Activated CD4-positive, alpha-beta T cell treated with anti-CD3 and anti-CD28 coated beads for 48 hours (primary cell): ENCODE measurements around the gene ENPP1.
"Not testable (repeated sequence)": the region's sequence is repeated elsewhere in the genome, so short reads cannot be mapped to it uniquely, and the experiment has no call there.

Experiments used
- DNase-seq: peaks from one replicate; pipeline ENCODE4 v3.0.0-alpha.2; 2020

Gene ENPP1

GRCh38 chr6:131885237-131885636 is 77.4 kb downstream of the ENPP1 start:
- no peak for DNase-seq

- DNase-seq: no peak
Observed at GRCh38 chr6:131886517-131886916, 78.7 kb downstream of the ENPP1 start.

DNA sequence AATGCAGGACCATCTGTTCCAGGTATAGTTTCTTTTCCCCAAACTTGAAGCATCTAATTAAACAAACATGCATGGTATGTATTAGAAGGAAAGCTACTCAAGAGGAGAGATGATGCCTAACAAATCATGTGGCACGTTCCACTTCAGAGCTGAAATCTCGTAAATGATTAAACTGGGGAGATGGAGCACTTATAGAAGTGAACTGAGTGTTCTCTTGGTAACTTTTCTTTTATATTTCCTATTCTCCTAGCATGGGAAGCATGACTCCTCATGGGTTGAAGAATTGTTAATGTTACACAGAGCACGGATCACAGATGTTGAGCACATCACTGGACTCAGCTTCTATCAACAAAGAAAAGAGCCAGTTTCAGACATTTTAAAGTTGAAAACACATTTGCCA is 82.3 kb downstream of the ENPP1 start:
- DNase-seq: no peak

DNA sequence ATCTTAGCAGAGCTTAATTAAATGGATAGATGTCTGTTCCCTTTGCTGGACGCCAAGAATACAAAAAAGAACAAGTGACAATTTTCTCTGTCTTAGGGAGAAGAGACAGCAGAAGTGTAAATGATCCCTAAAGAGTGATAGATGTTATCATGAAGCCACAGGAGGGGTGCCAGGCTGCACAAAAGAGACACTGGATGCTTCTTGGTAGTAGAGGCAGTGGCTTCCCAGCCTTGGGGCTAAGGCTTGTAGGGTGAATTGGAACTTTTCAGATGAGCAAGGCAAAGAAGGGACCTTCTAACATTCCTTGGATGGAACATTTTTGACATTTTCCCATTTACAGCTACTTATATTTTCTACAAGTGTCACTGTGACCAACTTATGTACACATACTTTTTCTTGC is 85.4 kb downstream of the ENPP1 start:
- no peak for DNase-seq

DNA sequence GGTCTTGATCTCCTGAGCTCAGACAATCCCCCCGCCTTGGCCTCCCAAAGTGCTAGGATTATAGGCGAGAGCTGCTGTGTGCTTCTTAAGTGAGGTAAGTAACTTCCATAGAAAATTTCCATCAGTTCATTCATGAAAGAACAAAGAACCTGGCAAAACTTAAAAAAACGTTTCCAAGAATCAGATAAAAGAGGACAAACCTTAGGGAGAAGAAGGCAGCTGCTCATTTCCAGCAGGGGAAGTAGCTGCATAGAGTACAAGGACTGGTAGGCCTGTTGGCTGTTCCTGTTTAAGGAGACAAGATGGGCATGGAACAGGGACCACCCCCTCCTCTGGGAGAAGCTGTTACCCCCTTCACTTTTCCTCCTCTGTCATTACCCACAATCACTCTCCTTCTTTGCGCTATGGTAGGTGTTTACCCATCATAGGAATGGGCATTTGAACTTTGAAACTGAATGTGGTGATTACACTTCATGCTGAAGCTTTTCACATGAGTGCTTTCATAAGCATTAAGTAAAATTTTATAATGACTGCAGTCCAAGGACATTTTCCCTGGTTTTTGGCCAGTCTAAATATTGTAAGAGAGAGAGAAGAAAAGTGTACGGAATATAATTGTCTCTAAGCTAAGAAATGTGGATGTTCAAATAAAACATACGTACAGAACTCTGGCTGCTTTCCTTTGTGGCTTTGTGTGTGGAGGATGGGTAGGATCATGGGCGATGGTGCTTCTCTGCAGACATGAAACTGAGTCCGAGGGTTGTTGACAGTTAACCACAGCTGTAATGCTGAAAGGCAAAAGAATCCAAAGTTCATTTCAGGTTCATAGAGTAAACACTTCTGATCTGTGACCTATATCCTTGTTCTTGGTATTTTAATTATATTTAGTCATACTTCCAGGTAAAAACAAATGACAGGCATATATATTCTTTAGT is 86.9 kb downstream of the ENPP1 start:
- DNase-seq: no peak

- DNase-seq: no peak
Observed at GRCh38 chr6:131897050-131897435, 89.2 kb downstream of the ENPP1 start.

DNA sequence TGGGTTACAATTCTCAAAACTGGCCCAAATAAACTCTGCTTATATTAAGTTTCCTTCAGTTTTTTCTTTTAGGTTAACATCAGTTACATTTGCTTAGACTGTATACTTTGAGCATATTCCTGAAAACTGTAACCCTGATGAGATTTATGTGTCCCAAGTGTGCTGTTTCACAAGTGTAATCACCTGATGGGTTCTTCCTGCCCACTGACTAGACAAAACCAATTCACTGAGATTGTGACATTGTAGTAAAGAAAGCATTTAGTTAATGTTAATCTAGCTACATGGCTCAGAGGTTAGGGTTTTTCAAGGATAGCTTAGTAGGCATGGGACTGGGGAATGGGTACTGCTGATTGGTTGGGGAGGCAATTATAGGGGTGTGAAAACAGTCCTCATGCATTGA is 89.8 kb downstream of the ENPP1 start:
- no peak for DNase-seq

DNA sequence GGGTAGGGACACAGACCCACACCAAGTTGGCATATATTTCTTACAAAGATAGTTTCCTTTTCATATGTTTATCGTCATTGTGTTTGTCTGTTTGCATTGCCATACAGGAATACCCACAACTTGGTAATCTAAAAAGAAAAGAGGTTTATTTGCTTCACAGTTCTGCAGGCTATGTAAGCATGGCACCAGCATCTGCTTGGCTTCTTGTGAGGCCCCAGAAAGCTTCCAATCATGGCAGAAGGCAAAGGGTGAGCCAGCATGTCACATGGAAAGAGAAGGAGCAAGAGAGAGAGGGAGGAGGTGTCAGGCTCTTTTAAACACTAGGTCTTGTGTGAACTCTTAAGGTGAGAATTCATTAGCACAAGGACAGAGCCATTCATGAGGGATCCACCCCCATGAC is 90.9 kb downstream of the ENPP1 start:
- no peak for DNase-seq

DNA sequence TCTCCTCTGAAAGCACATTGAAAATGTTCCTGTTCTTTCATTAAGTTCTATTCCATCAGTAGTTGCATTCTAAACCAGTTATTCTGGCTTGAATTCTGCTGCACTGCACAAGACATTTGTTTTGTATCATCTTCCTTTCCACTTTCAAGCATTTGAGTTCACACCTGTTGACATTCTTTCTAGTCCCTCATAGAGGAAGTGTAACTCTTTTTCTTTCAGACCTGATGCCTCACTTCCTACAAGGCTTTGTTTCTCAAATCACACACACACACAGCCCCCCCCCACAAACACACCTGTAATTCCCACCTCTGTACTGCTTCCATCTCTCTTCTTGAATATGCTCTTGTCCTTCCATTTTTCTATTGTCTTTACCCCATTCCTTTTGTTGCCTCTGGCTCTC is 92.4 kb downstream of the ENPP1 start:
- DNase-seq: no peak

- not testable (repeated sequence) for DNase-seq
Observed at GRCh38 chr6:131901326-131901873, 93.6 kb downstream of the ENPP1 start.

DNA sequence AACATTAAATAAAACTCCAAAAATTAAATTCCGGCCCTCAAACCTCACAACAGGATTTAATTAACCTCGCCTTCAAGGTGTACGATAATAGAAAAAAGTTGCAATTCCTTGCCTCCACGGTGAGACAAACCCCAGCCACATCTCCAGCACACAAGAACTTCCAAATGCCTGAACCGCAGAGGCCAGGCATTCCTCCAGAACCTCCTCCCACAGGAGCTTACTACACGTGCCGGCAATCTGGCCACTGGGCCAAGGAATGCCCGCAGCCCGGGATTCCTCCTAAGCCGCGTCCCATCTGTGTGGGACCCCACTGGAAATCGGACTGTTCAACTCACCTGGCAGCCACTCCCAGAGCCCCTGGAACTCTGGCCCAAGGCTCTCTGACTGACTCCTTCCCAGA is 95.9 kb downstream of the ENPP1 start:
- not testable (repeated sequence) for DNase-seq

DNA sequence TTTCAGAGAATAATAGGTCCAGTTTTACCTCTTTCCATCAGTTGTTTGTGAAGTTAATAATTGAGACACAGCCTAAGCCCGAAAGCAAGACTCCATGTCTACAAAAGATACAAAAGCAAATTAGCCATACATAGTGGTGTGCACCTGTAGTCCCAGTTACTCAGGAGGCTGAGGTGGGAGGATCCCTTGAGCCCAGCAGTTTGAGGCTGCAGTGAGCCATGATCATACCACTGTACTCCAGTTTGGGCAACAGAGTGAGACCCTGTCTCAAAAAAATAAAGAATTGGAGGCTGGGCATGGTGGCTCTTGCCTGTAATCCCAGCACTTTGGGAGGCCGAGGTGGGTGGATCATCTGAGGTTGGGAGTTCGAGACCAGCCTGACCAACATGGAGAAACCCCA is 101.0 kb downstream of the ENPP1 start:
- DNase-seq: not testable (repeated sequence)

- DNase-seq: peak; percentile 84
Observed at GRCh38 chr6:131909408-131910218, 101.8 kb downstream of the ENPP1 start.

- DNase-seq: no peak
Observed at GRCh38 chr6:131910219-131910589, 102.4 kb downstream of the ENPP1 start.

GRCh38 chr6:131910956-131911355 is 103.1 kb downstream of the ENPP1 start:
- DNase-seq: no peak

- DNase-seq: no peak
Observed at GRCh38 chr6:131911951-131912350, 104.1 kb downstream of the ENPP1 start.

DNA sequence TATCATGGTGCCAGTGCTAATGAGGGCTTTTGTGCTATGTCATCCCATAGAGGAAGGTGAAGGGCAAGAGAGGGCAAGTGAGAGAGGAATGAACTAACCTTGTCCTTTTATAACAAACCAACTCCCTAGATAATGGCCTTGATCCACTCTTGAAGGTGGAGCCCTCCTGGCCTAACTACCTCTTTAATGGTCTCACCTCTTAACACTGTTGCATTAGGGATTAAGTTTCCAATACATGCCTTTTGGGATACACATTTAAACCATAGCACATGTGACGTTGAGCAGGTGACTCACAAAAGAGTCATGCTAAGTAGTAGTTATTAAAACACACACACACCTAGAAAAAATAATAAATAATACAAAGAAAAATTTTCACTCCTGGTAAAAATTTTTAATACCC is 106.4 kb downstream of the ENPP1 start:
- no peak for DNase-seq

- DNase-seq: peak; percentile 69
Observed at GRCh38 chr6:131914967-131915751, 107.3 kb downstream of the ENPP1 start.

GRCh38 chr6:131916091-131916796 is 108.4 kb downstream of the ENPP1 start:
- DNase-seq: not testable (repeated sequence)

GRCh38 chr6:131916847-131917246 is 109.0 kb downstream of the ENPP1 start:
- DNase-seq: no peak

DNA sequence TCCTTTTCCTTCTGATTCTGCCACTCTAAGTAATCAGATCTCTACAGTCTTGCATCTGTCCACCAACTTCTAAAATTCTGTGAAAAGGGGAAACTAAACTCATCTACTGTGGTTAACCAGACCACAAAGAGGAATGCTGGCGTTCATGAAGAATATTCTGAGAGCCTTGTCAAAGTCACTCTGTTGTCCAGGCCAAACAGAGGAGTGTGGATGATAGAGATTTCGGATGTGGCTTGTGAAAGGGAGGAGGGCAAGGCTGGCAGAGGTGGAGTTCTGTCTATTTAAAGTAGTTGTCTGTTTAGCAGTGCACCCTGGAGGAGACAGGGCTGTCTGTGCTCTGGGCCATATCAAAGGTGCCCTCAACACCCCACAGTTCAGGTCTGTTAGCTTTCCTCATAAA is 109.5 kb downstream of the ENPP1 start:
- no peak for DNase-seq
